ENCODE results near the gene CACNA1C. TPM values are rescaled to one million over a fixed set of nuclear protein-coding genes. Genes with fewer than 3 reads are reported as not detected.

CACNA1C gene
- total RNA-seq, 1 donor from 2014 or later = 11.7 TPM

DNA sequence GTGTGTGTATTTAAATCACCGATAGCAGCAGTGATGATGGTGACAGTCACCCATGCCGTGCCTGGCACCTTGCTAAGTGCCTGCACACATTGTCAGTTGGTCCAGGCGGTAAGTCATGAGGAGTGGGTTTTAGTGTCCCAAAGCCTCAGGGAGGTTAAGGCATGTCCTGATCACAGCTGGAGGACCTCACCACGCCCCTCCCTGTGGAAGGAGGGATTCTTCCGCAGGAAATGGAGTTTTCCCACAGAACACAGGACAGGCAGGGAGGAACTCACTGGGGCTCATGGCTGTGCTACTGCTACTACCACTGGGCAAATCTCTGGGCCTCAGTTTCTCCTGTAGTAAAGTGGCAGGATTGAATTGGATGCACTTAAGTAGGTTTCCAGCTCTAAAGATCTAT, 142.3 kb downstream of the CACNA1C start:
- H3K4me3 Mint-ChIP-seq (ENCODE audit: low read depth) = no peak overlapping the region
- no peak for DNase-seq (ENCODE audit: low spot score, unreplicated experiment)
- H3K27me3 Mint-ChIP-seq = peaks cover 20% of the 10 kb centered on the region
- no peaks in the 10 kb centered on the region for H3K9me3 Mint-ChIP-seq (ENCODE audit: low read depth)
- H3K4me1 Mint-ChIP-seq (ENCODE audit: low read depth) = peaks cover 9% of the 10 kb centered on the region
- TF ChIP-seq CTCF (IDR thresholded peaks at IDR 0.05; ENCODE audit: unreplicated experiment) = no peak
- H3K27ac Mint-ChIP-seq = no peak overlapping the region
- no peaks in the 10 kb centered on the region for H3K36me3 Mint-ChIP-seq (ENCODE audit: insufficient read depth)

DNA sequence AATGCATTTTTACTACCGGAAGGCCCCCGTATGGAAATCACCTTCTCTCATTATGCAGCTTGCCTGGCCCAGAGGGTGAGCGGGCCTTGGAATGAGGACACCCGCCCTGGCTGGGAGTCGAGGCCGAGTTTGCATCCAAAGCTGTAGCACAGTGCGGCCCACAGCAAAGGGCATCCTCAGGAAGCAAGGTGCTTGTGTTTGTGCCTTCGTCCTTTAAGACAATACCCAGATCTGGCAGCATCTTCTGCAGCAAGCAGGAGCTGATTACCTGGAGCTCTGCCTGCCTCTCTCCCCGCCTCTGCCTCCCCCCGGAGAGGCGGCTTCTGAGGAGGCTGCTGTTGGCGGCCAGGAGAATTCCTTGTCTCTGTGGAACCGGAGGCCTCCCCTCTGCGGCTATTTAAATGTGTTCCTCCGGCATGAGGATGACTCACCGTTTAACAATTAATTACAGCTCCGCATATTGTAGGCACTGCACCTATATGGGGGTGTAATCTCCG, 145.3 kb downstream of the CACNA1C start:
- no peak for DNase-seq (ENCODE audit: low spot score, unreplicated experiment)
- no peak for TF ChIP-seq CTCF (IDR thresholded peaks at IDR 0.05; ENCODE audit: unreplicated experiment)
- H3K9me3 Mint-ChIP-seq (ENCODE audit: low read depth) = no peaks in the 10 kb centered on the region
- H3K36me3 Mint-ChIP-seq (ENCODE audit: insufficient read depth) = no peaks in the 10 kb centered on the region
- H3K4me3 Mint-ChIP-seq (ENCODE audit: low read depth) = no peak overlapping the region
- no peak overlapping the region for H3K27ac Mint-ChIP-seq
- H3K4me1 Mint-ChIP-seq (ENCODE audit: low read depth) = peaks cover 9% of the 10 kb centered on the region
- peaks cover 18% of the 10 kb centered on the region for H3K27me3 Mint-ChIP-seq

GRCh38 chr12:2198542-2198941, 145.8 kb downstream of the CACNA1C start:
- DNase-seq (ENCODE audit: low spot score, unreplicated experiment) = no peak
- Mint-ChIP-seq H3K27ac (no peak overlapping the region), H3K4me1 (ENCODE audit: low read depth) (peaks cover 9% of the 10 kb centered on the region), H3K9me3 (ENCODE audit: low read depth) (no peaks in the 10 kb centered on the region), H3K36me3 (ENCODE audit: insufficient read depth) (no peaks in the 10 kb centered on the region), H3K27me3 (peaks cover 18% of the 10 kb centered on the region), H3K4me3 (ENCODE audit: low read depth) (no peak overlapping the region)
- no peak for TF ChIP-seq CTCF (IDR thresholded peaks at IDR 0.05; ENCODE audit: unreplicated experiment)

DNA sequence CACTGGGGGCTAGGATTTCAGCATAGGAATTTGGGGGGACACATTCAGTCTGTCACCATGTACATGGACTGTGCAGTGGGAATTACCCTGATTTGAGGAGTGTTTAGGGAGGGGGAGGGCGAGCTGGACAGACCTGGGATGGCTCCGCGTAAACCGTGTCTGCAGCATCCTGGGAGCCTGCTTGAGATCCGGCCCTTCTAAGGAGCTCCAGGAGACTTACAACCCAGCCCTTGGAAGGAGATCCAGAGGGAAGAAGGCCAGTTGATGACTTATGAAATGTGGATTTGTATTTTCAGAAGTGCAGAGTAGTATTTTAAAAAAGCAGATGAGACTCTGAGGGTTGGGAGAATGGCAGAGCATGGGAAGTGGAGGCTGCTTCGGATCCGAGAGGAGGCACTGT, 153.2 kb downstream of the CACNA1C start:
- Mint-ChIP-seq H3K4me1 (ENCODE audit: low read depth) (no peaks in the 10 kb centered on the region), H3K4me3 (ENCODE audit: low read depth) (no peak overlapping the region), H3K27ac (no peak overlapping the region), H3K27me3 (peaks cover 7% of the 10 kb centered on the region), H3K9me3 (ENCODE audit: low read depth) (no peaks in the 10 kb centered on the region), H3K36me3 (ENCODE audit: insufficient read depth) (no peaks in the 10 kb centered on the region)
- no peak for DNase-seq (ENCODE audit: low spot score, unreplicated experiment)
- no peak for TF ChIP-seq CTCF (IDR thresholded peaks at IDR 0.05; ENCODE audit: unreplicated experiment)

GRCh38 chr12:2208837-2209635, 156.2 kb downstream of the CACNA1C start:
- Mint-ChIP-seq H3K27me3 (peaks cover 7% of the 10 kb centered on the region), H3K4me1 (ENCODE audit: low read depth) (peaks cover 6% of the 10 kb centered on the region), H3K36me3 (ENCODE audit: insufficient read depth) (no peaks in the 10 kb centered on the region), H3K9me3 (ENCODE audit: low read depth) (no peaks in the 10 kb centered on the region), H3K4me3 (ENCODE audit: low read depth) (no peak overlapping the region), H3K27ac (no peak overlapping the region)
- TF ChIP-seq CTCF (IDR thresholded peaks at IDR 0.05; ENCODE audit: unreplicated experiment) = no peak
- DNase-seq (ENCODE audit: low spot score, unreplicated experiment) = no peak

Data from progenitor cell of endocrine pancreas (in vitro differentiated cells).